OCI-LY1 (cell line): Measurements from ENCODE around the gene CNTN5.

Source experiments
- H2AFZ ChIP-seq: fragments of 200-600 bp; sonication (generic), shearing (Covaris generic); 2 replicates; pipeline ENCODE4 v1.6.0; 2014; ENCODE audit warnings: antibody characterized with exemption, mild to moderate bottlenecking, low read length
- H3F3A ChIP-seq: fragments of 200-600 bp; sonication (generic), shearing (Covaris generic); 2 replicates; pipeline ENCODE4 v1.6.0; 2014; ENCODE audit warnings: mild to moderate bottlenecking, antibody characterized with exemption, low read length, moderate library complexity; ENCODE audit not compliant: insufficient read depth
- H3K27ac ChIP-seq: fragments of 200-600 bp; sonication (generic); 2 replicates; pipeline ENCODE4 v1.5.1; 2014; ENCODE audit warnings: low read length, mixed run types, mild to moderate bottlenecking, low read depth; ENCODE audit not compliant: poor library complexity, severe bottlenecking
- H3K27me3 ChIP-seq: fragments of 200-600 bp; sonication (generic); 2 replicates; pipeline ENCODE4 v1.6.0; 2014; ENCODE audit warnings: antibody characterized with exemption, mild to moderate bottlenecking, low read length, moderate library complexity; ENCODE audit not compliant: insufficient read depth
- H3K36me3 ChIP-seq: fragments of 200-600 bp; sonication (generic); 2 replicates; pipeline ENCODE4 v1.6.1; 2014; ENCODE audit warnings: mild to moderate bottlenecking, antibody characterized with exemption, low read length, moderate library complexity, mixed read lengths; ENCODE audit not compliant: insufficient read depth
- H3K4me1 ChIP-seq: fragments of 200-600 bp; sonication (generic); 2 replicates; pipeline ENCODE4 v1.5.1; 2014; ENCODE audit warnings: mild to moderate bottlenecking, low read length, moderate library complexity; ENCODE audit not compliant: insufficient read depth, severe bottlenecking
- H3K4me2 ChIP-seq: fragments of 200-600 bp; sonication (generic), shearing (Covaris generic); 2 replicates; pipeline ENCODE4 v1.6.1; 2014; ENCODE audit warnings: low read length
- H3K4me3 ChIP-seq: fragments of 200-600 bp; sonication (generic); 2 replicates; pipeline ENCODE4 v1.5.1; 2014; ENCODE audit warnings: low read length, low read depth, mild to moderate bottlenecking, mixed read lengths; ENCODE audit not compliant: poor library complexity, severe bottlenecking
- H3K79me2 ChIP-seq: fragments of 200-600 bp; shearing (Covaris generic); 2 replicates; pipeline ENCODE4 v1.6.1; 2016; ENCODE audit warnings: mixed run types, low read length, mixed read lengths; ENCODE audit not compliant: insufficient read depth
- H3K9ac ChIP-seq: fragments of 200-600 bp; sonication (generic), shearing (Covaris generic); 2 replicates; pipeline ENCODE4 v1.6.1; 2014; ENCODE audit warnings: mild to moderate bottlenecking, low read length, mixed read lengths
- H3K9me2 ChIP-seq: fragments of 200-600 bp; sonication (generic), shearing (Covaris generic); 2 replicates; pipeline ENCODE4 v1.6.1; 2014; ENCODE audit warnings: low read depth, mild to moderate bottlenecking, low read length, mixed read lengths
- H3K9me3 ChIP-seq: fragments of 200-600 bp; shearing (Covaris generic); 2 replicates; pipeline ENCODE4 v1.6.1; 2014; ENCODE audit warnings: low read length, mixed read lengths
- H4K20me1 ChIP-seq: fragments of 200-600 bp; sonication (generic), shearing (Covaris generic); 2 replicates; pipeline ENCODE4 v1.6.0; 2016; ENCODE audit warnings: mild to moderate bottlenecking, low read length; ENCODE audit not compliant: insufficient read depth
- EZH2 ChIP-seq: fragments of 200-600 bp; sonication (generic), shearing (Covaris generic); IDR thresholded peaks from 2 replicates; pipeline ENCODE4 v1.8.0; 2017; ENCODE audit warnings: borderline replicate concordance, mixed run types, mild to moderate bottlenecking, antibody characterized with exemption, low read length, moderate library complexity, mixed read lengths
- TF ChIP-seq, protein P1 (sequence below): fragments of 200-600 bp; sonication (generic), shearing (Covaris generic); IDR thresholded peaks from 2 replicates; pipeline ENCODE4 v1.5.1; 2017; ENCODE audit warnings: mild to moderate bottlenecking, antibody characterized with exemption, low read length, moderate library complexity, mixed read lengths

The CNTN5 gene

DNA sequence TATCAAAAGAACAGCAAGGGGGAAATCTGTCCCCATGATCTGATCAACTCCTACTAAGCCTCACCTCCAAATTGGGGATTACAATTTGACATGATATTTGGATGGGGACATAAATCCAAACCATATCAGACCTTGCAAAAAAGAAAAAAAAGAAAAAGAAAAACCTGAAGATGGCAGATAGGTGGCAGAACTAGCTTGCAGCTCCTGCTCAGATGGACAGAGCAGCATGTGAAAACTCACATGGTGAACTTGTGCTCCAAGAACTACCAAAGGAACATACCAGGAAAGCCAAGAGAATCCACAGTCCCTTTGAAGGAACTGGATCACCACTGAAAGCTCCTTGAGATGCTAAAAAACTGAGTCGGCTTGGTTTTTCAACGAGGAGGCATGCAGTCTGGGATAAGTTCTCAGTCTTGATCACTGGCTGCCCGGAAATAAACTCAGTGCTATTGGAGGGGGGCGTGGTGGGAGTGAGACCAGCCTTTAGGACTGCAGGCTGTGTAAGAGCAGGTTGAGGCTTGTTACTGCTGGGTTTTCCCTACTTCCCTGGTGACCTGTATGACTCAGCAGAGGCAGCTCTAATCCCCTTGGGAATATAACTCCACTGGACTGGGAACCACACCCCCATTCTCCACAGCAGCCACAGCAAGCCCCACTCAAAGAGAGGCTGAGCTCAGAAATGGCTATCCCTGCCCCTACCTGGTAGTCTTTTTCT, 1308.0 kb downstream of the CNTN5 start:
- TF ChIP-seq EZH2, result no peak
- TF ChIP-seq, protein P1, sequence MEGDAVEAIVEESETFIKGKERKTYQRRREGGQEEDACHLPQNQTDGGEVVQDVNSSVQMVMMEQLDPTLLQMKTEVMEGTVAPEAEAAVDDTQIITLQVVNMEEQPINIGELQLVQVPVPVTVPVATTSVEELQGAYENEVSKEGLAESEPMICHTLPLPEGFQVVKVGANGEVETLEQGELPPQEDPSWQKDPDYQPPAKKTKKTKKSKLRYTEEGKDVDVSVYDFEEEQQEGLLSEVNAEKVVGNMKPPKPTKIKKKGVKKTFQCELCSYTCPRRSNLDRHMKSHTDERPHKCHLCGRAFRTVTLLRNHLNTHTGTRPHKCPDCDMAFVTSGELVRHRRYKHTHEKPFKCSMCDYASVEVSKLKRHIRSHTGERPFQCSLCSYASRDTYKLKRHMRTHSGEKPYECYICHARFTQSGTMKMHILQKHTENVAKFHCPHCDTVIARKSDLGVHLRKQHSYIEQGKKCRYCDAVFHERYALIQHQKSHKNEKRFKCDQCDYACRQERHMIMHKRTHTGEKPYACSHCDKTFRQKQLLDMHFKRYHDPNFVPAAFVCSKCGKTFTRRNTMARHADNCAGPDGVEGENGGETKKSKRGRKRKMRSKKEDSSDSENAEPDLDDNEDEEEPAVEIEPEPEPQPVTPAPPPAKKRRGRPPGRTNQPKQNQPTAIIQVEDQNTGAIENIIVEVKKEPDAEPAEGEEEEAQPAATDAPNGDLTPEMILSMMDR, result no peak
- Histone ChIP-seq H3K9me2 (no peaks in the 10 kb centered on the region), H4K20me1 (no peaks in the 10 kb centered on the region), H3K4me2 (no peak overlapping the region), H3K4me1 (no peaks in the 10 kb centered on the region), H3K4me3 (no peak overlapping the region), H3K9me3 (no peaks in the 10 kb centered on the region), H3K36me3 (no peaks in the 10 kb centered on the region), H3F3A (no peaks in the 10 kb centered on the region), H2AFZ (no peak overlapping the region), H3K27me3 (no peaks in the 10 kb centered on the region), H3K27ac (no peak overlapping the region), H3K9ac (no peak overlapping the region), H3K79me2 (no peaks in the 10 kb centered on the region)

DNA sequence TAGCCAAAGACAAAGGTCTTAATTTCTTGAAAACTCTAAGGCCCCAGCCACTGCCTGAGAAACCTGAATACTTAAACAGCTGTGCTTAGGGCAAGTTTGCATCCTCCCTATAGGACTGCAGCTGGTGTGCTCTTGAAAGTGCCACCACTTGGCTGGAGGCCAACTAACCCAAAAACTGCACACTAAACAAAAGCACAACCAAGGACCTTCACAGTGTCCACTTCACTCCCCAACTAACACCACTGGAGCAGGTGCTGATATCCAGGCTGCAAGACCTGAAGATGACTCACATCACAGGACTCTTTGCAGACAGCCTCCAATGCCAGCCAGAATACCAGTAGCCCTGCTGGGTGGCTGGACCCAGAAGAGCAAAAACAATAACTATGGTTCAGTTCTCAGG, 1308.6 kb downstream of the CNTN5 start:
- no peak overlapping the region for H3K4me3 ChIP-seq

DNA sequence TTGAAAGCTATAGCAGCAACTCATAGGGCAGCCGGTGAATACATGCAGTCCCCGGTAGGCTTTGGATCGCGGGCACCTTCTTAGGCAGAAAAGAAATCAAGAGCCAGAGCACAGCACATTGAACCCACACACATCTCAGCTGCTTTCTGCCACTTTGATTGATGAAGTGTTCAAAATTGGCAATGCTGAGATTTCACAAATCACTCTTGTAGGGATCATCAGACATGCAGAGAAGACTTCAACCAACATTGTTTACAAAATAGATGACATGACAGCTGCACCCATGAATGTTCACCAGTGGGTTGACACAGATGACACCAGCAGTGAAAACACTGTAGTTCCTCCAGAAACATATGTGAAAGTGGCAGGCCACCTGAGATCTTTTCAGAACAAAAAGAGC, 1316.1 kb downstream of the CNTN5 start:
- Histone ChIP-seq H3K4me1 (no peaks in the 10 kb centered on the region), H3K4me3 (no peak overlapping the region)

More for the DNA sequence above, 1308.6 kb downstream of the CNTN5 start:
- Histone ChIP-seq H3F3A (no peaks in the 10 kb centered on the region), H3K4me2 (no peak overlapping the region), H3K4me1 (no peaks in the 10 kb centered on the region), H3K27me3 (no peaks in the 10 kb centered on the region), H3K9me2 (no peaks in the 10 kb centered on the region), H3K27ac (no peak overlapping the region), H2AFZ (no peak overlapping the region), H4K20me1 (no peaks in the 10 kb centered on the region), H3K79me2 (no peaks in the 10 kb centered on the region), H3K9me3 (no peaks in the 10 kb centered on the region), H3K9ac (no peak overlapping the region), H3K36me3 (no peaks in the 10 kb centered on the region)
- no peak for TF ChIP-seq EZH2
- TF ChIP-seq, protein P1, result no peak

More for the DNA sequence above, 1316.1 kb downstream of the CNTN5 start:
- Histone ChIP-seq H3K27ac (no peak overlapping the region), H3K79me2 (no peaks in the 10 kb centered on the region), H3F3A (no peaks in the 10 kb centered on the region), H2AFZ (no peak overlapping the region), H3K36me3 (no peaks in the 10 kb centered on the region), H3K9me3 (no peaks in the 10 kb centered on the region), H3K27me3 (no peaks in the 10 kb centered on the region), H3K9me2 (no peaks in the 10 kb centered on the region), H3K4me2 (no peak overlapping the region), H3K9ac (no peak overlapping the region), H4K20me1 (no peaks in the 10 kb centered on the region)
- TF ChIP-seq EZH2, result no peak
- TF ChIP-seq, protein P1, result no peak
